Skeletal muscle tissue (tissue), 4 donors: ENCODE results near the gene PLCB4. TPM values are rescaled to one million over a fixed set of nuclear protein-coding genes. Genes with fewer than 3 reads are reported as not detected.
A peak's percentile ranks its signal among the peaks of the same experiment; 100 is the strongest.

ENCODE experiments used
- H3K27ac ChIP-seq: one replicate; pipeline ENCODE4 v1.7.0; 2013; ENCODE audit warnings: mild to moderate bottlenecking, low read depth, low read length, inconsistent platforms
- H3K27me3 ChIP-seq, 3 donors: one replicate each; pipeline ENCODE4 v1.7.0; 2013; ENCODE audit warnings: low read length in 3 of 3; ENCODE audit not compliant: control insufficient read depth in 3 of 3, insufficient read depth in 3 of 3
- H3K36me3 ChIP-seq, 3 donors: one replicate each; pipeline ENCODE4 v1.7.0; 2013; ENCODE audit warnings: low read length in 3 of 3; ENCODE audit not compliant: control insufficient read depth in 3 of 3, insufficient read depth in 3 of 3
- H3K4me1 ChIP-seq, 3 donors: one replicate each; pipeline ENCODE4 v1.7.0; 2013; ENCODE audit warnings: low read length in 3 of 3, mild to moderate bottlenecking in 3 of 3; ENCODE audit not compliant: control insufficient read depth in 3 of 3, insufficient read depth in 3 of 3
- H3K4me3 ChIP-seq, 3 donors: one replicate each; pipeline ENCODE4 v1.7.0; 2013; ENCODE audit warnings: low read length in 3 of 3
- H3K9ac ChIP-seq, 3 donors: one replicate each; pipeline ENCODE4 v1.7.0; 2013; ENCODE audit warnings: low read length in 3 of 3, mild to moderate bottlenecking in 3 of 3, moderate library complexity in 2 of 3, low read depth in 1 of 3
- H3K9me3 ChIP-seq, 3 donors: one replicate each; pipeline ENCODE4 v1.7.0; 2013; ENCODE audit warnings: low read length in 3 of 3; ENCODE audit not compliant: control insufficient read depth in 3 of 3
- total RNA-seq: library from RNA; depleted of rRNA; stranded (reverse); fragments of >200 nt; gene quantifications from one replicate; pipeline ENCODE4 v1.2.3, GENCODE V29; 2014
- donor health status: Osteomylitis.

The PLCB4 gene
- total RNA-seq, 1 donor from 2014 or later, result 6.3 TPM

DNA sequence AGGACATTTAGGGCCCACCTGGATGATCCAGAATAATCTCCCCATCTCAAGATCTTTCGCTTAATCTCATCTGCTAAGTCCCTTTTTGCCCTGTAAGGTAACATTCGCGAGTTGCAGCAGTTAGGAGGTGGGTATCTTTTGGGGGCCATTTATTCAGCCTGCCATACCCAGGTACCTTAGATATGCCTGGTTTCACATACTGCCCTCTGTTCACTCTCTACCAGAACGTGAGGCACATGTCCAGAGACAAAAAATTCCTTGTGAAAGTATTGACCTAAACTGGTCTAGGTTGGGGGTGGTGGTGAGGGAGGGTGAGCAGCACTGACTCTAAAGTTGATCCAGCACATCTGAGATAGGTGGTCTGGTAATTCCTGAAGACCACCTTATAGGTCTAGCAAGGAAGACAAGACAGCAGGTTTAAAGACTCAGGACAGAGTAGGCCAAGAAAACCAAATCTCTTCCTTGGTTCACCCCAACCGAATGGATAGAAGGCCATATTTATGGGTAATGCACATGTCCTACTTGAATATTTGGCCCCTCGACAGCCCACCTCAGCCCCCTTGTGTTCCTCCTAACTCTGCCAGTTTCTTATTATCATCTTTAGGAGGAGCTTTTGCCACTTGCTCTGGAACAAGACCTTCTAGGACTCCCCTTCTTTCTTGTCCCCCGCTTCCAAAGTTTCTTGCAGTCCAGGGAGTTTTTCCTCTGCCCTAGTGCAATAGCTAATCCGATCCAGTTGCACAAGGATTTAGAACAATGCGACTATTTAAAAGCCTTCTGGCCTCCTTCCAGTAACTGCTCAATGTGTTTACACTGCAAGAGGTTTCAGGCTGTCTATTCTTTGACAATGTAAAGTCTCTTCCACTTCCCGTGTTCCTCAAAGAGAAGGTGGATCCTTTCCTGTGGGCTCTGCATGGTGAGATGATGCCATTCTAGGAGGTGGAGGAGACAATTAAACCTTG, 232.5 kb downstream of the PLCB4 start:
- no peaks in the 10 kb centered on the region for H3K9me3 ChIP-seq
- H3K27me3 ChIP-seq, result no peaks in the 10 kb centered on the region
- no peak overlapping the region for H3K9ac ChIP-seq
- no peak overlapping the region for H3K27ac ChIP-seq
- no peaks in the 10 kb centered on the region for H3K36me3 ChIP-seq
- no peak overlapping the region for H3K4me3 ChIP-seq
- peaks cover 0 to 11% (median 3%) of the 10 kb centered on the region in 3 donors for H3K4me1 ChIP-seq

DNA sequence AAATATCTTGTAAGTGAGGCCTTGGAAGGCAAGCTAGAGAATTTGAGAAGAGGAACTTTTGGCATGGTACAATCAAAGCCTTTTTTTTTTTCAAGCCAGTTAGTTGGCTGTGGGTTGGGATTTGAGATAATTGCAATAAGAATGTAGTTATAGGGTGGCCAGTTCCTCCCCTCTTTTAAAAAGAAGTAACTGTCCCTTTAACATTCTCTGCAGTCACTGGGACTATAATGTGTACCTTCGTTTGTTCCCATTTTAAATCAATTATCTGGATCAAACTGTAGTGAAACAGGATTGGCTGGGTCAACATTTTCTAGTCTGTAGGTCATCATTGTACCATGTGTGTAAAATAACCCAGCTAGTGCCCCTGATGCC, 233.2 kb downstream of the PLCB4 start:
- H3K4me3 ChIP-seq, result no peak overlapping the region
- H3K27me3 ChIP-seq, result no peaks in the 10 kb centered on the region
- H3K9me3 ChIP-seq, result no peaks in the 10 kb centered on the region
- H3K27ac ChIP-seq, result no peak overlapping the region
- H3K36me3 ChIP-seq, result no peaks in the 10 kb centered on the region
- H3K4me1 ChIP-seq, result peaks cover 0 to 11% (median 3%) of the 10 kb centered on the region in 3 donors
- H3K9ac ChIP-seq, result no peak overlapping the region

DNA sequence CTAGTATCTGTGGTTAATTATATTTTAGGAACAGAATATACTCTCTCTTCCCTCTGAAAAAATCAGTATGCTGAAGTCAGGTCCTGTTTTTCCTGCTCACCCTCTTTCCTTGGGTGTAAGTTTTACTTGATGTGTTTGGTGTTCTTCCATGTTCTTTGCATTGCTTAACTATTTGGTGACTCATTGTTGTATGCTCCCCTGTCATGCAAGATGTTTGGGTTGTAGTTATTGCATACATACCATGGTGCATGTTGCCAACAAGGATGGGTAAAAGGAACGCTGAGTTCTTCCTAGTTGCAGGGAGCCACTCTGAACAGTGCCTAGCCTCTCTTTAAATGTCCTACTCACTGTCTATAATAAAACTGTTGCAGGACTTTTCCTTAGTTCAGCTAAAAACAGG, 237.6 kb downstream of the PLCB4 start:
- H3K36me3 ChIP-seq, result no peaks in the 10 kb centered on the region
- H3K27ac ChIP-seq, result no peak overlapping the region
- H3K9ac ChIP-seq, result no peak overlapping the region
- H3K27me3 ChIP-seq, result no peaks in the 10 kb centered on the region
- H3K4me3 ChIP-seq, result no peak overlapping the region
- peaks cover 0 to 8% (median under 1%) of the 10 kb centered on the region in 3 donors for H3K4me1 ChIP-seq
- H3K9me3 ChIP-seq, result no peaks in the 10 kb centered on the region

DNA sequence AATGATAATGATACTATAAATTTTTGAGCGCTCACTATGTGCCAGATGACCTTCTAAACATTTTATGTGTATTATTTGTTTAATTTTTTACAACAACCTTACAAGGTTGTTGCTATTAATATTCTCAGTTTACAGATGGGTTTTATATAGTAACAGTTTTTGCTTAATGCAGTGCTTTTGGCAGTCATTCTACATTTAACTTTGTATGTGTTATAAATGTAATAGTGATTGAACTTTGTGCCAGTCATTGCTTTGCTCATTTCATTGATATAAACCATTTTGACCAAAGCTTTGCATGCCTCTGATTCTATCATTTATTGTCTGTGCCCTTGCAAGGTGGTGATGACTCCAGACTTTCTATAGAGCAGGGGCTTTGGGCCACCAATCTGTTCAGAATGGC, 239.2 kb downstream of the PLCB4 start:
- Histone ChIP-seq H3K9ac (no peak overlapping the region), H3K36me3 (no peaks in the 10 kb centered on the region), H3K4me1 (no peaks in the 10 kb centered on the region), H3K27ac (no peak overlapping the region), H3K27me3 (no peaks in the 10 kb centered on the region), H3K4me3 (no peak overlapping the region), H3K9me3 (no peaks in the 10 kb centered on the region)

- H3K4me3 ChIP-seq, result no peak overlapping the region
- no peaks in the 10 kb centered on the region for H3K4me1 ChIP-seq
Measured at GRCh38 chr20:9311132-9311531, 242.2 kb downstream of the PLCB4 start.

DNA sequence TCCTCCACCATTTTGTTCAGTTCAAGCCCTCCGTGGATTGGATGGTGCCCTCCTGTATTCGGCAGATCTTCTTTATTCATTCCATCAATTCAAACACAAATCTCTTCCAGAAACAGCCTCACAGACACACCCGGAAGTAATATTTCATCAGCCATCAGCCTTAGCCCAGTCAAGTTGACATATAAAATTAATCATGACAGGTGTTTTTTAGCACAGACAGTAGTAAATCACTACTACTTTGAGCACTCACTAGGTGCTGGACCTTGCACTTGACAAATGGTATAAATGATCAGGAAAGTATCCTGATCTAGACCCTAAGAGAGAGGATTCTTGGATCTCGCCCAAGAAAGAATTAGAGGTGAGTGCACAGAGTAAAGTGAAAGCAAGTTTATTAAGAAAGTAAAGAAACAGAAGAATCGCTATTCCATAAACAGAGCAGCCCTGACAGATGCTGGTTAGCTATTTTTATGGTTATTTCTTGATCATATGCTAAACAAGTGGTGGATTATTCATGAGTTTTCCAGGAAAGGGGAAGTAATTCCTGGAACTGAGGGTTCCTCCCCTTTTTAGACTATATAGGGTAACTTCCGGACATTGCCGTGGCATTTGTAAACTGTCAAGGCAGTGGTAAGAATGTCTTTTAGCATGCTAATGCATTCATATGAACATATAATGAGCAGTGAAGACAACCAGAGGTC, 250.9 kb downstream of the PLCB4 start:
- no peaks in the 10 kb centered on the region for H3K36me3 ChIP-seq
- H3K27ac ChIP-seq, result no peak overlapping the region
- H3K4me1 ChIP-seq, result peaks cover 4 to 12% (median 9%) of the 10 kb centered on the region in 3 donors
- H3K9me3 ChIP-seq, result no peaks in the 10 kb centered on the region
- no peak overlapping the region for H3K9ac ChIP-seq
- no peaks in the 10 kb centered on the region for H3K27me3 ChIP-seq
- H3K4me3 ChIP-seq, result peak overlapping the region in 2 of 3 donors; percentile 13 to 18

More at GRCh38 chr20:9311132-9311531, 242.2 kb downstream of the PLCB4 start:
- H3K27me3 ChIP-seq, result no peaks in the 10 kb centered on the region
- H3K9ac ChIP-seq, result no peak overlapping the region
- no peaks in the 10 kb centered on the region for H3K9me3 ChIP-seq
- H3K36me3 ChIP-seq, result no peaks in the 10 kb centered on the region
- H3K27ac ChIP-seq, result no peak overlapping the region

DNA sequence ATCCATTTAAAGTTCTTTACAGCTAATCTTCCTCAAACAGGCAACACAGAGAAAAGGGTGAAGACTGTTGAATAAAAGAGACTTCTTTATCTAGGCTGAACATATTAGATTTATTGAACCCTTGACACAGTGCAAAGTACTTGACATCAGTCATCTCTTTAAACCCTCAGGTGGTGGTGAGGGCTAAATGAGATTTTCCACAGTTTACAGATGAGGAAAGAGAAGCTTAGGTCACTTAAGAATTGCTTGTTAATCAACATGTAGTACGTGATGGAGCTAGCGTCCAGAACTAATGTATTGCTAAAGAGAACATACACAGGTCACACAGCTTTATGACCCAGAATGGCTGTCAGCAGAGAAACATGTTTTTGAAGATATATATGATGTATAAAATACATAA, 252.1 kb downstream of the PLCB4 start:
- Histone ChIP-seq H3K4me1 (peaks cover 4 to 12% (median 9%) of the 10 kb centered on the region in 3 donors), H3K9me3 (no peaks in the 10 kb centered on the region), H3K27ac (no peak overlapping the region), H3K9ac (no peak overlapping the region), H3K27me3 (no peaks in the 10 kb centered on the region), H3K36me3 (no peaks in the 10 kb centered on the region), H3K4me3 (no peak overlapping the region)

DNA sequence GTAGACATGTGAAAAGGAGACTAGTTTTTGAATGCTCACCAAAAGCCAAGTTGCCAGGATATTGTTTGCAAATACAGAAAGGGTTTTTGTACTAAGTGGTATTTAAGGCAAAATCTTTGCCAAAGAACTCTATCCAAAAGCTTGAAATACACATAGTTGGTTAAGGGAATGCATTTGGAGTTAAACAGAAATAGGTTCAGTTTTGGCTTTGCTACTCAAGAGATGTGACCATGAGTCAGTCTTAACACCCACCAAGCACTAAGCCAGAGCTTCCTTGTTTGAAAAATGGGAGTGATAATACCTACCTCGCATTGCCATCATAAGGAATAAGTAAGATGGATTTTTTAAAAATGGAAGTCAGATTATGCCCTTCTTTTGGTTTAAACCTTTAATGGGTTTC, 253.8 kb downstream of the PLCB4 start:
- Histone ChIP-seq H3K9me3 (no peaks in the 10 kb centered on the region), H3K36me3 (no peaks in the 10 kb centered on the region), H3K27ac (no peak overlapping the region), H3K9ac (no peak overlapping the region), H3K4me1 (peaks cover 4 to 12% (median 9%) of the 10 kb centered on the region in 3 donors), H3K27me3 (no peaks in the 10 kb centered on the region), H3K4me3 (no peak overlapping the region)

DNA sequence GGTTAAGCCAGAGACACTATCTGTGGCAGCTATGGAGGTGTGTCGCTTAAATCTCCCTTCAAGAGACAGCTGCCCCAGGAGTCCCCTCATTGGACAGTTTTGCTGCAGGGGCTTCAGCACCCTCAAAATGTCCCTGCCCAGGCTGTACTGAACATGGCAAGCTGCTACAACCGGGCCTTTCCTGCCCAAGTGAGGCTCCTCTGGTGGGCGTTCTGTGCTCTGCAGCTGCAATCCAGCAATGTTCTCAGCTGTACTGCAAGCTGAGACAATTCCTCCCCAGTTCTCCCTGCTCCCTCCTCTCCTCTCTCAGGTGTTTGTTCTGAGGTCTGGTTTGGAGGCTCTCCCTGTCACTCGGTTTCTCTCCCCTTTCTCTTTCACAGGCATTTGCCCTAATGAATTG, 254.7 kb downstream of the PLCB4 start:
- Histone ChIP-seq H3K9ac (no peak overlapping the region), H3K4me3 (no peak overlapping the region), H3K36me3 (no peaks in the 10 kb centered on the region), H3K9me3 (no peaks in the 10 kb centered on the region), H3K27me3 (no peaks in the 10 kb centered on the region), H3K27ac (no peak overlapping the region), H3K4me1 (peaks cover 4 to 12% (median 9%) of the 10 kb centered on the region in 3 donors)
